Activated CD8-positive, alpha-beta T cell treated with anti-CD3 and anti-CD28 coated beads for 36 hours (primary cell): ENCODE results near the gene WFDC5. TPM values are rescaled to one million over a fixed set of nuclear protein-coding genes. Genes with fewer than 3 reads are reported as not detected.

Source experiments
- ATAC-seq: fragments of 200-7000 bp; cut with Tn5 transposase; one replicate; pipeline ENCODE4 v1.10.0; 2021; ENCODE audit warnings: mild to moderate bottlenecking, moderate library complexity
- CTCF ChIA-PET: fragments of 350-600 bp; sonication (Branson Sonifier 250); formaldehyde crosslinking; loops from one replicate; lab custom pipeline; 2021; ENCODE audit warnings: antibody characterized with exemption; lab: Charles Lee
- POLR2A ChIA-PET: fragments of 350-600 bp; sonication (Branson Sonifier 250); formaldehyde crosslinking; loops from one replicate; lab custom pipeline; 2021; ENCODE audit warnings: antibody characterized with exemption; lab: Charles Lee
- DNase-seq: peaks from one replicate; pipeline ENCODE4 v3.0.0-alpha.2; 2020
- H3K27ac Mint-ChIP-seq: one replicate; pipeline ENCODE4 v1.8.0; 2021; ENCODE audit warnings: mild to moderate bottlenecking, mixed read lengths
- H3K27me3 Mint-ChIP-seq: one replicate; pipeline ENCODE4 v1.8.0; 2021; ENCODE audit warnings: mixed read lengths
- H3K36me3 Mint-ChIP-seq: one replicate; pipeline ENCODE4 v1.8.0; 2021; ENCODE audit warnings: low read depth, mixed read lengths
- H3K4me1 Mint-ChIP-seq: one replicate; pipeline ENCODE4 v1.8.0; 2021; ENCODE audit warnings: low read depth, mixed read lengths
- H3K4me3 Mint-ChIP-seq: one replicate; pipeline ENCODE4 v1.8.0; 2021; ENCODE audit warnings: mild to moderate bottlenecking, moderate library complexity, mixed read lengths
- H3K9me3 Mint-ChIP-seq: one replicate; pipeline ENCODE4 v1.8.0; 2021; ENCODE audit warnings: mixed read lengths
- intact Hi-C: fragments of 100-400 bp; cut with micrococcal nuclease; formaldehyde crosslinking; loops from one replicate; pipeline ENCODE4 v1.10.0; 2022
- total RNA-seq, 2 experiments: library from RNA; stranded (reverse); gene quantifications; one replicate each; pipeline ENCODE4 v1.2.3, GENCODE V29; 2021
- TF ChIP-seq, protein P1 (sequence below): fragments of 200-600 bp; IDR thresholded peaks from one replicate; pipeline ENCODE4 v1.8.0; 2022; ENCODE audit warnings: antibody characterized with exemption, mild to moderate bottlenecking

WFDC5 gene
- total RNA-seq, 2 experiments from 2014 or later: not detected

DNA sequence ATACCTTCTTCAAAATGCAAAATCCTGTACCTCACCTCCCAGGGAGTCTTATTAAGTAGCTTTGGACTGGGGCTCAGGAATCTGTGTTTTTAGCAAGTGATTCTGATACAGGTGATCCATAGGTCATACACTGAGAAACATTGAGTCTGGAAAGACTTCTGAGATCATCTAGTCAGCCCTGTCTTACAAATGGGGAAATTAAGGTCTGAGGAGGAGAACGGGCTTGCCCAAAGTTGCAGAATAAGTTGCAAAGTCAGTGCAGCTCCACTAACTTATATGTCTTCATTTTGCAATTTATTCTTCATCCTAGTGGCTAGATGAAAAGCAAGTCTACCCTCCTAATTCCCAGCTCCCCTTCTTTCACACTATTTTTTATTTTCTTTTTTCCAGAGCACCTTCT, 42.9 kb downstream of the WFDC5 start:
- peaks cover 63% of the 10 kb centered on the region for H3K36me3 Mint-ChIP-seq
- DNase-seq (no peak), ATAC-seq (no peak)
- TF ChIP-seq, protein P1, sequence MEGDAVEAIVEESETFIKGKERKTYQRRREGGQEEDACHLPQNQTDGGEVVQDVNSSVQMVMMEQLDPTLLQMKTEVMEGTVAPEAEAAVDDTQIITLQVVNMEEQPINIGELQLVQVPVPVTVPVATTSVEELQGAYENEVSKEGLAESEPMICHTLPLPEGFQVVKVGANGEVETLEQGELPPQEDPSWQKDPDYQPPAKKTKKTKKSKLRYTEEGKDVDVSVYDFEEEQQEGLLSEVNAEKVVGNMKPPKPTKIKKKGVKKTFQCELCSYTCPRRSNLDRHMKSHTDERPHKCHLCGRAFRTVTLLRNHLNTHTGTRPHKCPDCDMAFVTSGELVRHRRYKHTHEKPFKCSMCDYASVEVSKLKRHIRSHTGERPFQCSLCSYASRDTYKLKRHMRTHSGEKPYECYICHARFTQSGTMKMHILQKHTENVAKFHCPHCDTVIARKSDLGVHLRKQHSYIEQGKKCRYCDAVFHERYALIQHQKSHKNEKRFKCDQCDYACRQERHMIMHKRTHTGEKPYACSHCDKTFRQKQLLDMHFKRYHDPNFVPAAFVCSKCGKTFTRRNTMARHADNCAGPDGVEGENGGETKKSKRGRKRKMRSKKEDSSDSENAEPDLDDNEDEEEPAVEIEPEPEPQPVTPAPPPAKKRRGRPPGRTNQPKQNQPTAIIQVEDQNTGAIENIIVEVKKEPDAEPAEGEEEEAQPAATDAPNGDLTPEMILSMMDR: no peak
- no peak overlapping the region for H3K4me3 Mint-ChIP-seq
- H3K9me3 Mint-ChIP-seq: no peaks in the 10 kb centered on the region
- CTCF ChIA-PET: interaction anchor here (0.9 to 5.0 kb wide), 9 partner anchors 12 to 699 kb away, joined by 3 to 33 read pairs (median 4); no protein-coding TSS in a partner anchor
- H3K4me1 Mint-ChIP-seq: peaks cover 53% of the 10 kb centered on the region
- POLR2A ChIA-PET: interaction anchor here (0.7 to 1.1 kb wide), 2 partner anchors 15 to 43 kb away, joined by 3 to 4 read pairs; no protein-coding TSS in a partner anchor
- no peaks in the 10 kb centered on the region for H3K27me3 Mint-ChIP-seq
- intact Hi-C loops: no loop called here
- H3K27ac Mint-ChIP-seq: peak overlapping the region; percentile 72

DNA sequence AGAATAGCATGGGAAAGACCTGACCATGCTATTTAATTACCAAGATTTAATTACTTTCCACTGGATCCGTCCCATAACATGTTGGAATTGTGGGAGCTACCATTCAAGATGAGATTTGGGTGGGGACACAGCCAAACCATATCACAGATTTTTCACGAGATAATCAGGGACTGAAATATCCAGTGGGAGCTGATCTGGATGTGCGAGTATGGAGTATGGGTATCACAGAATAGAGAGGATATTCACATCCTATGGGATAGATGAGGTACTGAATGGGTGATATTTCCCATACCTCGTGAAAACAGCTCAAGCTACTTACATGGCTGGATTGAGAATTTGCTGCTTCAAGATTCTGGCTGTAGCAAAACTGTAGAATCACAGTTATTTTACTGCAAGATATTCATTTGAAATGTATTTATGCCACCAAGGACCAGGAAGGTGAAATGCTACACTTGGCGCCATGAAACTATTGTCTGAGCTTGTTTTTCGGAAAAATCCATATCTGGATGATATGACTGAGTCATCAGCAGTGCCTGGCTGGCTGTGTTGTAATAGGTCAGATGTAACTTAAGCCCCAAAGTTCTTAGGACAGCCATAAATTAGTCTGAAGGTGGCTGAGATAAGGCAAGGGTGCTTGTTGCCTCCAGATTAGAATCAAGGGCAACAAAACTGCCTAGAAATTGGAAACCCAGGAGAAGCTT, 43.9 kb downstream of the WFDC5 start:
- Mint-ChIP-seq H3K27ac (peak overlapping the region; percentile 56), H3K27me3 (no peaks in the 10 kb centered on the region), H3K9me3 (no peaks in the 10 kb centered on the region), H3K4me3 (no peak overlapping the region), H3K36me3 (peaks cover 62% of the 10 kb centered on the region), H3K4me1 (peaks cover 60% of the 10 kb centered on the region)
- TF ChIP-seq, protein P1: no peak
- no peak for ATAC-seq
- CTCF ChIA-PET: interaction anchor here (0.8 to 5.0 kb wide), 12 partner anchors 11 to 700 kb away, joined by 3 to 33 read pairs (median 4); no protein-coding TSS in a partner anchor
- intact Hi-C loops: no loop called here
- DNase-seq: no peak
- POLR2A ChIA-PET: interaction anchor here (0.7 to 1.1 kb wide), 2 partner anchors 42 to 51 kb away, joined by 3 to 4 read pairs; no protein-coding TSS in a partner anchor

DNA sequence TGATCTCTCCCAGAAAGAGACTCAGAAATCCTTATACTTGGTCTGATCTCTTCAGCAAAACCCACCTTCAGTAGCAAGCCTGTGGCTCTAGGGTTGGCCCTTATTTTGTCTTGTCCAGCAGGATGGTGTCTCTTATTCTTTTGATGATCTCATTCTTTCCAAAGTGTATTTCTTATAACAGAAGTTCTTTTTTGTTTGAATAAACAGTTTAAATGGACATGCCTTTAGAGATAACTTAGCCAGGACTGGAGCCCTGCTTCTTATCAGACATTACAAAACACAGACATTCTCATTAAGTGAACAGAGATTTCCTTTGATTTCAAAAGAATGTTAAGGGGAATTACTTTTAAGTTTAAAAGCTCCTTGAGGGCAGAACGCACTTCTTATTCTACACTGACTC, 45.7 kb downstream of the WFDC5 start:
- H3K36me3 Mint-ChIP-seq: peaks cover 64% of the 10 kb centered on the region
- ChIA-PET POLR2A (no interaction called here), CTCF (no interaction called here)
- H3K27ac Mint-ChIP-seq: peak overlapping the region; percentile 69
- intact Hi-C loops: no loop called here
- H3K4me3 Mint-ChIP-seq: no peak overlapping the region
- H3K4me1 Mint-ChIP-seq: peaks cover 73% of the 10 kb centered on the region
- no peak for ATAC-seq
- TF ChIP-seq, protein P1: no peak
- no peak for DNase-seq
- no peaks in the 10 kb centered on the region for H3K9me3 Mint-ChIP-seq
- H3K27me3 Mint-ChIP-seq: no peaks in the 10 kb centered on the region

DNA sequence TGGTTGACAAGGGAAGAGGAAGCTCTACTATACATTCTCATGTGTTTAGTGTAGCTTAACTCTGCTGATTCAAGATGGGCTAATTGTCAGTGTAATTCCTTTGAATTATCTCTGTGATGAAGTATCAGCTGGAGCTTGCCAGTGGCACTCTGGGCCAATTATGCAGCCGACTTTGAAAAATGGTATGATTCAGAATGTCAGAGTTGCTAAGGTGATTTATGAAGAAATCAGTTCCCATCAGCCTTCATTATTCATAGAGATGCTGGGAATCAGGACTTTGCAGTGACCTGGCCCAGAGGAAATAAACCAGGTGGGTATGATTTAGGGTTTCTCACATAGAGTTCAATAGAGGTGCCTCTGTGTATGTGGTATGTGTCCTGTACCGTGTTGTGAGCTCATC, 47.4 kb downstream of the WFDC5 start:
- H3K4me1 Mint-ChIP-seq: peaks cover 72% of the 10 kb centered on the region
- DNase-seq: no peak
- no peaks in the 10 kb centered on the region for H3K27me3 Mint-ChIP-seq
- ChIA-PET POLR2A (interaction anchor here (1.5 kb wide), 1 partner anchor 23 kb away, joined by 4 read pairs; no protein-coding TSS in a partner anchor), CTCF (interaction anchor here (0.9 to 1.5 kb wide), 4 partner anchors 9 to 28 kb away, joined by 3 to 6 read pairs (median 4); no protein-coding TSS in a partner anchor)
- TF ChIP-seq, protein P1: no peak
- H3K4me3 Mint-ChIP-seq: no peak overlapping the region
- ATAC-seq: no peak
- no peaks in the 10 kb centered on the region for H3K9me3 Mint-ChIP-seq
- intact Hi-C loops: no loop called here
- H3K36me3 Mint-ChIP-seq: peaks cover 65% of the 10 kb centered on the region
- peak overlapping the region; percentile 53 for H3K27ac Mint-ChIP-seq

DNA sequence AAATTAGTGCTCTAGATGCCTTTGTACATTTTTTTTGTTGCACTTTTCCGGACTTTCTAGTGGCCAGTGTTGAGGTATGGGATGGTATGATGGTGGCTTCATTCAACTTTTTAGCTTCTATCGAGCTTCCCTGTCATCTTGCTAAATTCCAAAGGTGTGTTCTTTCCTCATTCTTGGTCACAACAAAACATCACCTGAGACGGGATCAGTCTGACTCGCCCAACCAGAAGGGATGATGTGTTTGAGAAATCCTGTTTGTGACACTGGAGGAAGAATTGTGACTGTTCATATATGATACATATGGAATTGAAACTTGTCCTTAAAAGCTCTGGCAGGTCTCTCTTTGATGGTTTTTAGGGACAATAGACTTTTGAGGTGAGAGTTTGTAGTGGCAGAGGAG, 47.9 kb downstream of the WFDC5 start:
- TF ChIP-seq, protein P1: no peak
- ATAC-seq (no peak), DNase-seq (no peak)
- Mint-ChIP-seq H3K4me3 (no peak overlapping the region), H3K36me3 (peaks cover 68% of the 10 kb centered on the region), H3K27ac (peak overlapping the region; percentile 53), H3K27me3 (no peaks in the 10 kb centered on the region), H3K4me1 (peaks cover 71% of the 10 kb centered on the region), H3K9me3 (no peaks in the 10 kb centered on the region)
- intact Hi-C loops: no loop called here
- ChIA-PET POLR2A (interaction anchor here (1.5 kb wide), 1 partner anchor 23 kb away, joined by 4 read pairs; no protein-coding TSS in a partner anchor), CTCF (interaction anchor here (1.1 to 1.5 kb wide), 3 partner anchors 9 to 29 kb away, joined by 3 to 6 read pairs (median 5); no protein-coding TSS in a partner anchor)
